Activated T-helper 17 cell treated with anti-CD3 and anti-CD28 coated beads, Interleukin-2, amount 50 U/mL, for 72 hours (primary cell): ENCODE measurements around the gene EVA1C. TPM values are rescaled to one million over a fixed set of nuclear protein-coding genes. Genes with fewer than 3 reads are reported as not detected.
"Not testable (repeated sequence)": the region's sequence is repeated elsewhere in the genome, so short reads cannot be mapped to it uniquely, and the experiment has no call there.

ENCODE experiments used
- ATAC-seq: fragments of 150-1000 bp; cut with Tn5 transposase; replicated peaks from 2 replicates; pipeline ENCODE4 v1.10.0; 2021; ENCODE audit warnings: mild to moderate bottlenecking, moderate library complexity
- H3K27ac Mint-ChIP-seq: one replicate; pipeline ENCODE4 v1.8.0; 2022; ENCODE audit warnings: mixed read lengths
- H3K27me3 Mint-ChIP-seq: one replicate; pipeline ENCODE4 v1.8.0; 2022; ENCODE audit warnings: mixed read lengths
- H3K36me3 Mint-ChIP-seq: one replicate; pipeline ENCODE4 v1.8.0; 2022; ENCODE audit warnings: low read depth, mild to moderate bottlenecking, mixed read lengths
- H3K4me1 Mint-ChIP-seq: one replicate; pipeline ENCODE4 v1.8.0; 2022; ENCODE audit warnings: mixed read lengths
- H3K4me3 Mint-ChIP-seq: one replicate; pipeline ENCODE4 v1.8.0; 2022; ENCODE audit warnings: mild to moderate bottlenecking, mixed read lengths
- H3K9me3 Mint-ChIP-seq: one replicate; pipeline ENCODE4 v1.8.0; 2022; ENCODE audit warnings: mixed read lengths
- total RNA-seq, 2 donors: library from RNA; stranded (reverse); gene quantifications; one replicate each; pipeline ENCODE4 v1.2.3, GENCODE V29; 2022

Gene EVA1C
- total RNA-seq, 2 donors from 2014 or later: 10.0 to 13.1 TPM

- Mint-ChIP-seq H3K27ac (no peak overlapping the region), H3K36me3 (peaks cover 98% of the 10 kb centered on the region), H3K27me3 (no peaks in the 10 kb centered on the region), H3K4me1 (peaks cover 1% of the 10 kb centered on the region), H3K4me3 (no peak overlapping the region), H3K9me3 (no peaks in the 10 kb centered on the region)
- ATAC-seq: no peak
Measured at GRCh38 chr21:32382108-32382644, 30.3 kb upstream of the EVA1C start.

GRCh38 chr21:32383812-32384211 lies 28.7 kb upstream of the EVA1C start:
- no peak for ATAC-seq
- no peak overlapping the region for H3K4me3 Mint-ChIP-seq
- peaks cover 96% of the 10 kb centered on the region for H3K36me3 Mint-ChIP-seq
- no peak overlapping the region for H3K27ac Mint-ChIP-seq
- no peaks in the 10 kb centered on the region for H3K27me3 Mint-ChIP-seq
- peaks cover 13% of the 10 kb centered on the region for H3K4me1 Mint-ChIP-seq
- no peaks in the 10 kb centered on the region for H3K9me3 Mint-ChIP-seq

- peaks cover 94% of the 10 kb centered on the region for H3K36me3 Mint-ChIP-seq
- H3K4me3 Mint-ChIP-seq: no peak overlapping the region
- peak; percentile 42 for ATAC-seq
- peaks cover 29% of the 10 kb centered on the region for H3K4me1 Mint-ChIP-seq
- H3K27me3 Mint-ChIP-seq: no peaks in the 10 kb centered on the region
- no peaks in the 10 kb centered on the region for H3K9me3 Mint-ChIP-seq
- peak overlapping the region; percentile 80 for H3K27ac Mint-ChIP-seq
Measured at GRCh38 chr21:32386195-32386870, 26.2 kb upstream of the EVA1C start.

- Mint-ChIP-seq H3K27me3 (no peaks in the 10 kb centered on the region), H3K27ac (peak overlapping the region; percentile 80), H3K4me3 (no peak overlapping the region), H3K4me1 (peaks cover 35% of the 10 kb centered on the region), H3K9me3 (no peaks in the 10 kb centered on the region), H3K36me3 (peaks cover 93% of the 10 kb centered on the region)
- no peak for ATAC-seq
Measured at GRCh38 chr21:32387151-32387550, 25.4 kb upstream of the EVA1C start.

GRCh38 chr21:32388306-32388705 lies 24.2 kb upstream of the EVA1C start:
- H3K4me3 Mint-ChIP-seq: no peak overlapping the region
- H3K9me3 Mint-ChIP-seq: no peaks in the 10 kb centered on the region
- H3K27ac Mint-ChIP-seq: peak overlapping the region; percentile 80
- H3K36me3 Mint-ChIP-seq: peaks cover 81% of the 10 kb centered on the region
- no peaks in the 10 kb centered on the region for H3K27me3 Mint-ChIP-seq
- H3K4me1 Mint-ChIP-seq: peaks cover 35% of the 10 kb centered on the region
- no peak for ATAC-seq

- H3K9me3 Mint-ChIP-seq: no peaks in the 10 kb centered on the region
- H3K27me3 Mint-ChIP-seq: no peaks in the 10 kb centered on the region
- no peak for ATAC-seq
- peak overlapping the region; percentile 65 for H3K27ac Mint-ChIP-seq
- peaks cover 69% of the 10 kb centered on the region for H3K36me3 Mint-ChIP-seq
- H3K4me1 Mint-ChIP-seq: peaks cover 39% of the 10 kb centered on the region
- H3K4me3 Mint-ChIP-seq: peak overlapping the region; percentile 34
Measured at GRCh38 chr21:32389337-32390015, 23.0 kb upstream of the EVA1C start.

- H3K4me1 Mint-ChIP-seq: peaks cover 39% of the 10 kb centered on the region
- H3K9me3 Mint-ChIP-seq, H3K27me3 Mint-ChIP-seq, ATAC-seq: not testable (repeated sequence)
- peak overlapping the region; percentile 90 for H3K4me3 Mint-ChIP-seq
- H3K36me3 Mint-ChIP-seq: peaks cover 57% of the 10 kb centered on the region
- peak overlapping the region; percentile 65 for H3K27ac Mint-ChIP-seq
Measured at GRCh38 chr21:32390537-32391224, 21.8 kb upstream of the EVA1C start.

GRCh38 chr21:32391755-32392154 lies 20.8 kb upstream of the EVA1C start:
- H3K27ac Mint-ChIP-seq: peak overlapping the region; percentile 86
- H3K4me3 Mint-ChIP-seq: peak overlapping the region; percentile 90
- H3K4me1 Mint-ChIP-seq: peaks cover 39% of the 10 kb centered on the region
- H3K36me3 Mint-ChIP-seq: peaks cover 48% of the 10 kb centered on the region
- no peaks in the 10 kb centered on the region for H3K9me3 Mint-ChIP-seq
- no peaks in the 10 kb centered on the region for H3K27me3 Mint-ChIP-seq
- ATAC-seq: no peak

- peak; percentile 28 for ATAC-seq
- Mint-ChIP-seq H3K36me3 (peaks cover 42% of the 10 kb centered on the region), H3K9me3 (no peaks in the 10 kb centered on the region), H3K4me3 (peak overlapping the region; percentile 90), H3K27me3 (no peaks in the 10 kb centered on the region), H3K27ac (peak overlapping the region; percentile 86), H3K4me1 (peaks cover 35% of the 10 kb centered on the region)
Measured at GRCh38 chr21:32392299-32392879, 20.1 kb upstream of the EVA1C start.

GRCh38 chr21:32392880-32393676 lies 19.4 kb upstream of the EVA1C start, which contains the start of gene URB1:
Gene URB1, minus strand, starts transcription at chr21:32393012. Its CDS starts 102 bp downstream, at chr21:32392910.
- Mint-ChIP-seq H3K36me3 (peaks cover 35% of the 10 kb centered on the region), H3K4me1 (peaks cover 29% of the 10 kb centered on the region), H3K27ac (peak within 1 kb of the TSS; percentile 86), H3K4me3 (peak within 1 kb of the TSS; percentile 90), H3K27me3 (no peaks in the 10 kb centered on the region), H3K9me3 (no peaks in the 10 kb centered on the region)
- ATAC-seq: peak; percentile 97

GRCh38 chr21:32393677-32394001 lies 18.9 kb upstream of the EVA1C start:
- H3K4me1 Mint-ChIP-seq: peaks cover 28% of the 10 kb centered on the region
- peak overlapping the region; percentile 86 for H3K27ac Mint-ChIP-seq
- H3K9me3 Mint-ChIP-seq: no peaks in the 10 kb centered on the region
- H3K36me3 Mint-ChIP-seq: peaks cover 32% of the 10 kb centered on the region
- no peak for ATAC-seq
- H3K4me3 Mint-ChIP-seq: peak overlapping the region; percentile 90
- H3K27me3 Mint-ChIP-seq: no peaks in the 10 kb centered on the region

- no peak overlapping the region for H3K27ac Mint-ChIP-seq
- peaks cover 3% of the 10 kb centered on the region for H3K4me1 Mint-ChIP-seq
- no peak overlapping the region for H3K4me3 Mint-ChIP-seq
- peak; percentile 87 for ATAC-seq
- H3K36me3 Mint-ChIP-seq: no peaks in the 10 kb centered on the region
- H3K9me3 Mint-ChIP-seq: no peaks in the 10 kb centered on the region
- no peaks in the 10 kb centered on the region for H3K27me3 Mint-ChIP-seq
Measured at GRCh38 chr21:32403201-32403777, 9.2 kb upstream of the EVA1C start.

GRCh38 chr21:32406405-32406804 lies 6.1 kb upstream of the EVA1C start:
- H3K27ac Mint-ChIP-seq: no peak overlapping the region
- no peaks in the 10 kb centered on the region for H3K27me3 Mint-ChIP-seq
- H3K9me3 Mint-ChIP-seq: no peaks in the 10 kb centered on the region
- peaks cover 18% of the 10 kb centered on the region for H3K4me1 Mint-ChIP-seq
- peaks cover under 1% of the 10 kb centered on the region for H3K36me3 Mint-ChIP-seq
- no peak overlapping the region for H3K4me3 Mint-ChIP-seq
- no peak for ATAC-seq
